Sigmoid colon (tissue), 3 donors: ENCODE results near the gene ESYT1.

Experiments used
- POLR2A ChIP-seq, 2 donors: fragments of 450-650 bp; IDR thresholded peaks; one replicate each; pipeline ENCODE4 v1.6.1; 2016; ENCODE audit warnings: antibody characterized with exemption in 2 of 2, mild to moderate bottlenecking in 2 of 2, moderate library complexity in 2 of 2
- TF ChIP-seq, protein P1 (sequence below), 4 experiments: fragments of 450-650 bp in 3 of 4; fragments of 200-600 bp in 1 of 4; IDR thresholded peaks; one replicate each; pipeline ENCODE4 v1.5.1; 2016 to 2019; ENCODE audit warnings: antibody characterized with exemption in 4 of 4, mild to moderate bottlenecking in 3 of 4, moderate library complexity in 2 of 4

DNA sequence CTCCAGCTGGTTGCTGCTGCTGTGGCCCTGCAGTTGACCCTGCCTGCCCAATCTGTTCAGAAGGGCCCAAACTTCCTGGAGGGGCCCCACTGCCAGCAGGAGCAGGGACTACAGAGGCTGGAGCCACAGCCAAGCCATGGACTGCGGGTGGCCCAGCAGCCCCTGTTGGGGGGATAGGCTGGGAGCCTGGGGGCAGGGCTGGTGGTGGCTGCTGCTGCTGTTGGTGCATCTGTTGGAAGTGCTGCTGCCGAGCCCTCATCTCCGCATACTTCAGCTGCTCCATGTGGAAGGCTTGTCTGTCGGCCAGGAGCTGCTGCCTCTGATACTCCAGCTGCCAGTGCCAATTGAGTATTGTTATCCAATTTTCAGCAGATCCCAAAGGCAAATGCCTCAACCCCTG, 37.3 kb downstream of the ESYT1 start:
- TF ChIP-seq, protein P1, sequence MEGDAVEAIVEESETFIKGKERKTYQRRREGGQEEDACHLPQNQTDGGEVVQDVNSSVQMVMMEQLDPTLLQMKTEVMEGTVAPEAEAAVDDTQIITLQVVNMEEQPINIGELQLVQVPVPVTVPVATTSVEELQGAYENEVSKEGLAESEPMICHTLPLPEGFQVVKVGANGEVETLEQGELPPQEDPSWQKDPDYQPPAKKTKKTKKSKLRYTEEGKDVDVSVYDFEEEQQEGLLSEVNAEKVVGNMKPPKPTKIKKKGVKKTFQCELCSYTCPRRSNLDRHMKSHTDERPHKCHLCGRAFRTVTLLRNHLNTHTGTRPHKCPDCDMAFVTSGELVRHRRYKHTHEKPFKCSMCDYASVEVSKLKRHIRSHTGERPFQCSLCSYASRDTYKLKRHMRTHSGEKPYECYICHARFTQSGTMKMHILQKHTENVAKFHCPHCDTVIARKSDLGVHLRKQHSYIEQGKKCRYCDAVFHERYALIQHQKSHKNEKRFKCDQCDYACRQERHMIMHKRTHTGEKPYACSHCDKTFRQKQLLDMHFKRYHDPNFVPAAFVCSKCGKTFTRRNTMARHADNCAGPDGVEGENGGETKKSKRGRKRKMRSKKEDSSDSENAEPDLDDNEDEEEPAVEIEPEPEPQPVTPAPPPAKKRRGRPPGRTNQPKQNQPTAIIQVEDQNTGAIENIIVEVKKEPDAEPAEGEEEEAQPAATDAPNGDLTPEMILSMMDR (IDR thresholded peaks at IDR 0.05), result no peak
- no peak for TF ChIP-seq POLR2A (IDR thresholded peaks at IDR 0.05)
